Adipose tissue (tissue), 3 donors: ENCODE measurements around the gene CLCN4. TPM values are rescaled to one million over a fixed set of nuclear protein-coding genes. Genes with fewer than 3 reads are reported as not detected.

ENCODE experiments used
- H3K27ac ChIP-seq: one replicate; pipeline ENCODE4 v1.5.1; 2013; ENCODE audit warnings: low read depth, low read length
- WGBS, 3 donors: extraction: QIAGEN DNeasy Blood & Tissue Kit; methylation state at CpG; one replicate each; pipeline ENCODE4 v1.1.7; 2013; 5-methylcytosine and 5-hydroxymethylcytosine counted together
- polyA plus RNA-seq, 3 donors: library from polyadenylated mRNA; stranded (reverse); fragments of 200-250 nt; gene quantifications; one replicate each; pipeline ENCODE4 v1.2.3, GENCODE V29; 2013
- donor health status: healthy with polysubstance abuse.
- donor health status: Bipolar disorder and iron deficiency.
- donor health status: healthy.

Gene CLCN4
- polyA plus RNA-seq, 3 donors: 0.76 to 2.4 (median 1.5) TPM

DNA sequence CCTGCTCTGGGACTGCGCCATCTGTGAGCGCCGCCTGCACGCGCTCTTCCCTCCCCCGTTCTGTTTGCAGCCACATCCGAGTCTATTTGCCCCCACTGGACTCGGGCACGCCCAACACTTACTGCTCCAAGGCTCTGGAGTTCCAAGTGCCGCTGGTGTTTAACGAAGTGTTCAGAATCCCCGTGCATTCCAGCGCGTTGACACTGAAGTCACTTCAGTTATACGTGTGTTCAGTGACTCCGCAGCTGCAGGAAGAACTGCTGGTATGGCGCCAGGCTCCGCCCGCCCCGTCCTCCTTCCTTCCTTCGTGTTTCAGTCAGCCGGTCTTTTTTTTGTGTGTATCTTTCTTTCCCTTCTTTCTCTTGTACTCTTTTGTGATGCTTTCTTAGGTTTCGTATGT lies 30.7 kb upstream of the CLCN4 start:
- 71 to 95% (median 84%) methylated on average over 15 to 23 of the region's 23 CpGs for WGBS, 3 donors
- H3K27ac ChIP-seq: no peak overlapping the region

DNA sequence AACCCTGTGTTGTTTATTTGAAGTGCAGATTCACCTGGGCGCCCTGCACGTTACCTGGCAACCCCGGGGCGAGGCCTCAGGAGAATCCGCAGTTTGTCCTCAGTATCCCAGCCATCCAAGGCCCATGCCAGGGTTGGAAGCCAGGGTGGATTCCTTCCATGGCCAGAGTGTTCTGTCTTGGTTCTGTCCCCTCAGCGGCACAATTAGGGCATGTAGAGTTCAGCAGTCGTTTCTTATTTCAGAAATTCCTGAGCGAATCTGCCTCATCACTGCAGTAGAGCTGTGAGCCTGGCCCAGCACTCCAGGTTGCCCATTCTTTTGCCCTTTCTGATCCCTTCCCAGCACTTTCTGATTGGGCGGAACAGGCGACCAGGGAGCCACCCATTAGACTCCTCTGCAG lies 29.9 kb upstream of the CLCN4 start:
- 84 to 98% (median 91%) methylated on average over 10 of the region's 10 CpGs for WGBS, 3 donors

DNA sequence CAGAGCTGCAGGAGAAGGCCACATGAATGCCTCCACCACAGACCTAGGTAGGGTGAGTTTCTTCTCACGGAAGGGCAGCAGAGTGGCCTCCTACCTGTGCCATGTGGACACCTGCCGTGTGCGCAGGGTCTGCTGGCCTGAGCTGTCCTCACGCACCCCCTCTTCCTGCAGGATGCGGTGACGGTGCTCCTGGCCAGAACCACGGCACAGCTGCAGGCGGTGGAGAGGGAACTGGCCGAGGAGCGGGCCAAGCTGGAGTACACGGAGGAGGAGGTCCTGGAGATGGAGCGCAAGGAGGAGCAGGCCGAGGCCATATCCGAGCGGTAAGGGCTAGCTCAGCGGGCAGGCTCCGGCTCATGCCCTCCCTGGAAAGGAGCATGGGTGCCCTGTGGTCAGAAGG lies 28.4 kb upstream of the CLCN4 start:
- no peak overlapping the region for H3K27ac ChIP-seq
- 94 to 100% (median 96%) methylated on average over 11 to 17 of the region's 17 CpGs for WGBS, 3 donors

More for the DNA sequence above, 29.9 kb upstream of the CLCN4 start:
- H3K27ac ChIP-seq: no peak overlapping the region

DNA sequence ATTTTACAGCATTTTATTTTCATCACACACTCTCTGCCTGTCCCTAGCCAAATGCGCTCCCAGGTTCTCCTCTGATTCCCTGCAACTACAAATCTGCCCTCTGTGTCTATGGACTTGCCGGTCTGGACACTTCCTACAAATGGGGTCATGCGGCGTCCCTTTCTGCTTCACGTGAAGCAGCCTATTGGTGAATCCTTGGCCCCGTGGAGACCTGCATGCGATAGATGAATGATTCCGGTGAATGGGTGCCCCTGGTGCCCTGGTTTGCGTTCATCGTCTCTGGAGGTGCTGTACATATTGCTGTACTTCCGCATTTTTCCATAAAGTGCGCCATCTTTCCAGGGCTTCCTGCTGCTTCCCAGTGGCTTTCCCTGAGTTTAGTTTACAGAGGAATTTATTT lies 27.5 kb upstream of the CLCN4 start:
- WGBS, 3 donors: 93 to 99% (median 97%) methylated on average over 12 of the region's 12 CpGs
- H3K27ac ChIP-seq: no peak overlapping the region

DNA sequence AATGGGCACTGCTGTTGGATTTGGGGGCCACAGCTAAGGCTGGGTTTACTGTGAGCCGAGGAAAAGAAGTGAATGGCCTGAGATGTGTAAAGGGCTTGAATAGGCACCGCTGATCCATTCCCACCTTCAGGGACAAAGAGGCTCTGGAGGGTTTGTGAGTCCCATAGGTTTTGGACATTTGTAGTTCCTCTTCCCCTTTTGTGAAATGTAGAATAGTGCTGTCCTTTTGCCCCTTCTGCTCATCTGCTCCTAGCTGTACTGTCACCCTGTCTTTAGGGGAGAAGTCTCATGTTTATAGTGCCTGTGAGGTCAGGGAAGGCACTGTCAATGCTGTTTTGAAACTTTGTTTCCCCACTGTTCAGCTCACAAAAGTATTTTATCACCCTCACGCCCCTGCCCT lies 26.4 kb upstream of the CLCN4 start:
- WGBS, 3 donors: 66 to 93% (median 92%) methylated on average over 3 of the region's 3 CpGs
- H3K27ac ChIP-seq: no peak overlapping the region

DNA sequence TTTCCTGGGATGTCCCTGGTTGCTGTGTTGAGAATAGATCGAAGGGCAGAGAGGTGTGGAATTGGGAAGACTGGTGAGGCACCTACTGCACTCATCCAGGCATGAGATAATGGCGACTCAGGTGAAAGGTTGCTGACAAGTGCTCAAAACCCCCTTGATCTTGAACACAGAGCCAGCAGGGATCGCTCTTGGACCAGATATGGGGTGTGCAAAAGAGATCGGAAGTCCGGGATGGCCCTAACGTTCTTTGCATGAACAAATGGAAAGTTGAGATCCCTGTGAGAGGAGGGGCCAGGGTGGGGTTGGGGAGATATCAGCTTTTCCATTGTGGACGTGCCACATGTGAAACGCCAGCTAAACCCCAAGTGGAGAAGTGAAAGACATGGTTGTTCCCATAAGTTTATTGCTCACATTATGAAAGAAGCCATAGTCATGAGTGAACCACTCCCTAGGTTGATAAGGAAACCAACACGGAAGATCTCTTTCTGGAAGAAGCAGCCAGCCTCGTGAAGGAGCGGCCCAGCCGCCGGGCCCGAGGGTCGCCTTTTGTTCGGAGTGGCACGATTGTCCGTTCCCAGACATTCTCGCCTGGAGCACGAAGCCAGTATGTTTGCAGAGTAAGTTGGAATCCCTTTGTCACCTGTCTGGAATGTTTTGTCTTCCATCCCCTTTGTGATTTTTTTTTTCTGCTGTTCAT lies 22.6 kb upstream of the CLCN4 start:
- WGBS, 3 donors: 92 to 97% (median 95%) methylated on average over 19 to 20 of the region's 20 CpGs
- H3K27ac ChIP-seq: no peak overlapping the region

DNA sequence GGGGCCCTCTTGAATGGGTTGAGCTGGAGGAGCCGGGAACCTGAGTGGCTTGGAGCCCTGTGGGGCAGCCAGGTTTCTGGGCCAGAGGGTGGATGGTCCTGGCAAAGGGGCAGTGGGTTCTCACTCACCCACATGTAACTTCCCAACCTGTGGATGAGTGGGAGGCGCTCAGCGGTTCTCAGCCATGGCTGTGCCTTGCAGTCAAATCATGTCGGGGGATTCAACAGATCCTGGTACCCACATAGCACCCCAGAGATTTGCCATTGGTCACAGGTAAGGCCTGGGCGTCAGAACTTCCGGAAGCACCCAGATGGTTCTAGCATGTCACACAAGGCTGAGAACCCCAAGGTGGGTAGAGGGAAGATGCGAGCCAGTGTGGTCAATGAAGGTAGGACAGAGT lies 21.9 kb upstream of the CLCN4 start:
- WGBS, 3 donors: 92 to 98% (median 97%) methylated on average over 7 of the region's 7 CpGs

DNA sequence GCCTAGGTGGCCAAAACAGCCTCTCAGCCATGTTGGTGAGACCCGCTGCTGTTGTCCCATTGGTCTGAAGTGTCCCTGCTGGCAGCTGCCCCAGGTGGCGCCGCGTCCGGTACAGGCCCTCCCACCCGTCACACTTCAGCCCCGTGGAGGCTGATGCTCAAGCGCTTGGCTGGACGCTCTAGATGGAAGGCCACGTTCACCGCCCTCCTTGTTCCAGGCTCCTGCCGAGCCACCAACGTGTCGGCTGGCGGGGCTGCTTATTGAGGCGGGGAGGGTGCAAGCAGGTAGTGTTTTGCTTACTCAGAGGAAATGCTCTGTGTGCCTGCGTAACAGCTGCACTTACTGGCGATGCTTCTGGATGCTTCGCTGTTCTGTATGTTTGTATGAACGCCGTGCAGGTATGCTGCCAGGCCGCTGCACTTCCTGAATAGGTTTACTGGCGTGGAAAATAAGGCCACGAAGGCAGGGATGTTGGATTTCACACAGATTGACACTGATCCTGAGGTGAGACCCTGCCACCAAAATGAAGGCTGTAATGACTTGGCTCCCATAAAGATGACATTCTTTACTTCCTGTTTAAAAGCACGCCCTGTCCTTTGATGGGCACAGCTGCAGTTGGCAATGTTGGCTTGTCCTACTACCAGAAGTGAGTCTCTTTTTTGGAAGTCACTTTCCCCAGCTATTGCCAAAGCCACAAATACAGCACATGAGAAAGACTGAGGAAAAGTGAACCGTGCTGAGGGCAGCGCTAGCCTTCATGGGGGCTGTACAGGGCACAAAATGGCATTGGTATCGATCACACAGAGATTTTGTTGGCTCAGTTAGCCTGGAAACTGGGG lies 21.0 kb upstream of the CLCN4 start:
- 89 to 94% (median 91%) methylated on average over 22 to 28 of the region's 28 CpGs for WGBS, 3 donors
- no peak overlapping the region for H3K27ac ChIP-seq

More for the DNA sequence above, 21.9 kb upstream of the CLCN4 start:
- H3K27ac ChIP-seq: no peak overlapping the region

DNA sequence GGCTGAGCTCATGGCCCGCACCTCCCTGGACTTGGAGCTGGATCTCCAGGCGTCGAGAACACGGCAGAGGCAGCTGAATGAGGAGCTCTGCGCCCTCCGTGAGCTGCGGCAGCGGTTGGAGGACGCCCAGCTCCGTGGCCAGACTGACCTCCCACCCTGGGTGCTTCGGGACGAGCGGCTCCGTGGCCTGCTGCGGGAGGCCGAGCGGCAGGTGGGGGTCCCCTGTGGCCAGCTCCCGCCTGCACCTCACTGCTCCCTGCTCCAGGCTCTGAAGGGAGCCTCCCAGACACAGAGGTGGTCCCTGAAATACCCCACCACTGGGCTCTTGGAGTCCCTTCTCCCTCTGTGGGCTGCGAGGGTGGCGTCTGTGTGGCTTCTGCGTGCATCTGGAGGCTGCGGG lies 18.0 kb upstream of the CLCN4 start:
- WGBS, 3 donors: 93 to 98% (median 98%) methylated on average over 12 to 22 of the region's 22 CpGs
- no peak overlapping the region for H3K27ac ChIP-seq

DNA sequence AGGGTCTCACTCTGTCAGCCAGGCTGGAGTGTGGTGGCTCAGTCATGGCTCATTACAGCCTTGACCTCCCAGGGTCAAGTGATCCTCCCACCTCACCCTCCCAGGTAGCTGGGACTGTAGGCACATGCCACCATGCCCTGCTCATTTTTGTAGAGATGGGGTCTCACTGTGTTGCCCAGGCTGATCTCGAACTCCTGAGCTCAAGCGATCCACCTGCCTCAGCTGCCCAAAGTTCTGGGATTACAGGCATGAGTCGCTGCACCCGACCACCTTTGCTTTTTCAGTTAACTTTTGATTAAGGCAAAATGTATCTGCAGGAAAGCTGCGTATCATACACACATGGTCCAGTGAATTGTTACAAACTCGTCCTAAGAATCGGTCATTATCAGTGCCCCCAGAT lies 16.5 kb upstream of the CLCN4 start:
- 94 to 98% (median 97%) methylated on average over 7 of the region's 7 CpGs for WGBS, 3 donors
- H3K27ac ChIP-seq: no peak overlapping the region

DNA sequence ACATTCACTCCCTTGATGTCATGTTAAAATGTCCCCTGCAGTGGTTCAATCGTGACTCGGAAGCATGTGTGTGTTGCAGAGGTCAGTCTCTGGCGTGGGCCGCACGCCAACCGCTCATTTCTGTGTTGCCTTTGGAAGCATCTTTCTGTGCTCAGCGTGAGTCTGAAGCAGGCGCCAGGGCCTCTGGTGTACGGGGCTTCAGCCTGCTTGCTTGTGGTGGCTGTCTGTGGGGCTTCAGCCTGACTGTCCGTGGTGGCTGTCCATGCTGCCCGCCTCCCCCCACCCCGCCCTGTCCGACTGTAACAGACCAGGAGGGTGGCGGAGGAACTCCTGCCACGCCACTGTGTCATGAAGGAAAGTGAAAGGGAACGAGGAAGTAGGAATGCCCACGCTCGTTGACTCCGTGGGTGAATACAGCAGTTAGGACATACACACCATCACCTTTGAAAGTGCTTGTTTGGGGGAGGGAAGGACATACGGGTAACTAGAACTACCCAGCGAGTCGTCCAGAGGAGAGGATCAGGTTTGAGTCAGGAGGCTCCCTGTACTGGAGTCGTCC lies 14.7 kb upstream of the CLCN4 start:
- 84 to 96% (median 87%) methylated on average over 23 of the region's 23 CpGs for WGBS, 3 donors
- H3K27ac ChIP-seq: no peak overlapping the region

DNA sequence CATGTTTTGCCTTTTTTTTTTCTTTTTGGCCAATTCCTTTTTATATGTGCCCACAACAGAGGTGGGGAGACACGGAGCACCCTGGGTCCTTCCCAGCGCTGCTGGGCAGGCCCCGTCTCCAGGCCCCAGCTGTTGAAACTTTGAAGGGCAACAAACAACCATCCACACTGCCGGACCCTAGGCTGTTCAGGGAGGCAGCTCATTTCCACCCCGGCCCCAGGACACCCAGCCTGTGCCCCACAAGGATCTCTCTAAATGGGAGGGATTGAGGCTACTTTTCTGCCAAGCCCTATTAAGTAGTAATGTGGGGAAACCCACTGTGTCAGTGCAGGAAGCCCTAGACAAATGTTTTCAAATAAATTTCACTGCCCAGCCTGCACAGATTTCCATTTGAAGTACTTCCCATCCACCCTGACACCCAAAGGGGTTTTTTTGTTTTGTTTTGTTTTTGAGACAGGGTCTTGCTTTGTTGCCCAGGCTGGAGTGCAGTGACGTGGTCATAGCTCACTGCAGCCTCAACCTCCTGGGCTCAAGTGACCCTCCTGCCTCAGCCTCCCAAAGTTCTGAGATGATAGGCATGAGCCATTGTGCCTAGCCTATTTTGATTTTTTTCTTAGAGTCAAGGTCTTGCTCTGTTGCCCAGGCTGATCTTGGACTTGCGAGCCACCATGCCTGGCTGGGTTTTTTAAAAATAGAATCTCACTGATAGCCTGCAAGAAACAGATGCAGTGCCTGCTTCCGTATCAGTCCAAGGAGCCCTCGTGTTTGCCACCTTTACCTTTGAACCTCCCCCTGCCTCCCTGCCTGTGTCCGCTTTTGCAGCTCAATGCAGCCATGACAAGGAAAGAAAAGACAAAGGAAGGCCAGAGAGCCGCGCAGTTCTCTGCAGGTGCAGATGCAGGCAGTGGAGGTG lies 13.4 kb upstream of the CLCN4 start:
- 89 to 95% (median 89%) methylated on average over 11 to 12 of the region's 12 CpGs for WGBS, 3 donors
- no peak overlapping the region for H3K27ac ChIP-seq

DNA sequence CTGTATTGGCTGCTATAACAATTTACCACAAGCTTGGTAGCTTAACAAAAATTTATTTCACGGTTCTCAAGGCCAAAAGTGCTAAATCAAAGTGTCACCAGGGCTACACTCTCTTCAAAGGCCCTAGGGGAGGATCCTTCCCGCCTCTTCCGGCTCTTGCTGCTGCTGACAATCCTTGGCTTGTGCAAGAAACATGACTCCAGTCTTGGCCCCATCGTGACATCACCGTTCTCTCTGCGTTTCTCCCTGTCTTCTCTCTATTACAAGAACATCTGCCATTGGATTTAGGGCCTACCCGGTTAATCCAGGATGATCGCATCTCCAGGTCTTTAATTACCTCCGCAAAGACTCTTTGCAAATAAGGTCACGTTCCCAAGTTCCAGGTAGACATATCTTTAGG lies 10.4 kb upstream of the CLCN4 start:
- WGBS, 3 donors: 76 to 89% (median 85%) methylated on average over 10 of the region's 10 CpGs
- H3K27ac ChIP-seq: no peak overlapping the region

DNA sequence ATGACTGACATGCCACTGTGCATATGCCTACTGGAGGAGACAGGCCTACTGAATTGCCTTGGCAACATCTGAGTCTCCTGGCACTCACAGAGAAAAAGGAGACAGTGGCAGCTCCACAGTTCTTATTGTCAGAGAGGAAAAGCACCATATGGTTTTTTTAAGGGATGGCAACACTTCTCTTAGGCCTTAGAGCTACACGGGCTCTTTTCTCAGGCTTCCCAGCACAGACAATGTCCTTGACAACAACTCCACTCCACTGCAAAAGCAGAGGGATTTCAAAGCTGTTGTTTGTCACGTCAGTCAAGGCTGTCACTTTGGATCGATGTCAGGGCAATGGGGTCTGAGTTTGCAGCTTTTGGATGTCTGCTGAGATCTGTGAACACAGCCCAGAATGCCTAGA lies 4.7 kb upstream of the CLCN4 start:
- H3K27ac ChIP-seq: no peak overlapping the region
- WGBS, 3 donors: 63 to 91% (median 68%) methylated on average over 3 of the region's 3 CpGs

DNA sequence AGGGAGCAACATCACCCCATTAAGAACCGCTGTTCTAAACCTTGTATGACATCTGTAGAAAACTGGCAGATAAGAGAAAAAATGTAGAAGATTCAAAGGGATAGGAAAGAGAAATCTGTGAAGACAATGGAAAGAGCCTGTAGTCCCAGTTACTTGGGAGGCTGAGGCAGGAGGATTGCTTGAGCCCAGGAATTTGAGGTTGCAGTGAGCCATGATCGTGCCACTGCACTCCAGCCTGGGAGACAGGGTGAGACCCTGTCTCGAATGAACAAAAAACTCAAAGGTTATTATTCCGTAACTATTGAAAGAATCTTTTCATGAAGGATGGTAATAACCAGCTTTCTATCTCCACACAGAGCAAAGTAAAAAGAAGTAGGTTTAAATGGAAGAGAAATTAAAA lies 1.6 kb upstream of the CLCN4 start:
- no peak overlapping the region for H3K27ac ChIP-seq
- WGBS, 3 donors: 71 to 93% (median 92%) methylated on average over 4 of the region's 4 CpGs

DNA sequence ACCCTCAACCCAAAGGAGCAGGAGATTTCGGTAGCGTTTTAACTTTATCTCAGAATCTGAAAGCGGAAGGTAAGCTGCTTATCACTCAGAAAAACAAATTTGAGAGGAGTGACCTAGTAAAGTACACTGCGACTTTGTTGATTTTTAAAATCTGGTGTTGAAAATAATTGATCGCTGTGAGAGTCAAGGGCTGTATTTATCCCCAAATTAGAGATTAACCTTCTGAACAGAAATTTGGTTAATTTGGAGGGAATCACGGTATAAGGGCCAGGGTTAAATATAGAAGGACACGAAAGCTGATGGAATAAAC lies 212 bp downstream of the CLCN4 start:
- H3K27ac ChIP-seq: no peak overlapping the region
- WGBS, 3 donors: 6 to 28% (median 18%) methylated on average over 7 of the region's 7 CpGs

DNA sequence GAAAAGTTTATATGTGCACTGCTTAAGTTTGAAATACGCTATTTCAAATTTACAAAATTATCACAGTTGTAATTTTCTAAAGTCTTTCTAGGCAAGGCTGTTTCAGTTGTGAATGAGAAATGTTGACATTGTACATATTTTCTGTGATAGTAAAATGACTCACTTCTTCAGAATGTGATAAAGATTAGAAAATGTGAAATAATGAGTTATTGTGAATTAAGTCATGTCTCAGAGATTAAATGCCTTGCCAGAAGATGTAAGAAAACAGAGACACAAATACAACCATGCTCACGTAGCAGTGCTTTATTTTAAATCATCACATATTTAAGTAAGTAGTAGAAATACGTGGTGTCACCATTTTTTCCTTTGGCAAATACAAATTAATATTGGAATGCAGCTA lies 768 bp downstream of the CLCN4 start:
- no peak overlapping the region for H3K27ac ChIP-seq

DNA sequence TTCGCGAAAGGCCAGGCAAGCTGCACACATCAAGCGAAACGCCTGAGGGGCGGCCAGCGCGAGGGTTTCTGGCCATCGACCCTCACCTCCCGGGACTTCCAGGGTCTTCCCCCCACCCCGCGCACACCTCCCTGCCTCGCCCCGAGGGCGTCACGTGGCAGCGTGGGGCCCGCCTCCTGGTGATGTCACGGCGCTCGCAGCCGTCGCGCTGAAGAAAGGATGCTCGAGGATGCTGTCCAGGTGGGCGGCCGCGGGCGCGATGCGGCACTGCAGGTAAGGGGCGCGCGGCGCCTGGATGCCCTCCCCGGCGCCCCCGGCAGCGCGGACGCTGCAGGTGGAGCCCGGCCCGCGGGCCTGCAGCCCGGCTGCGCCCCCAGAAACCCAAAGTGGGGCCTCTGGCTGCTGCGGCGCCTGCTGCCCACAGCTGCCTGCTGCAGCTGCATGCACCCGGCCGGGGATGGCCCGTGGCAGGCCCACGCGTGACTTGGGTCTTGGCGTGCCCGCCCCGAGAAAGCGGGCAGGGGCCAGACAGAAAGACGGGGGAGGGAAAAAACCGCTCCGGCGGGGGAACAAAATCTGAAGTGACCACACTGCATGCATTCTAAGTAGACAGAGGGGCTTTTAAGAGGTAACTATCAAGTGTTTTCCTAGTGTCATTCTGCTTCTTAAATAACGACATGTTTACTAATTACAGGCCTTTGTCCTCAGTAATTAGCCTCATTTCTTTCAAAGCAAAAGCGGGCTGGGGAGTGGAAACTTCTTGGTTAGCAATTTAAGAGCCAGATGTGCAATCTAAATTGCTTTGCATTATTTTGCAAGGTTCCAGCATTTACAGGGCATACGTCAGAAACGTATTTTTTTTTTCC lies 1.7 kb downstream of the CLCN4 start:
- 16 to 27% (median 24%) methylated on average over 36 to 64 of the region's 64 CpGs for WGBS, 3 donors
- H3K27ac ChIP-seq: no peak overlapping the region

More for the DNA sequence above, 768 bp downstream of the CLCN4 start:
- 21 to 64% (median 49%) methylated on average over 3 of the region's 3 CpGs for WGBS, 3 donors
